ENCODE results near the gene ICOSLG. TPM values are rescaled to one million over a fixed set of nuclear protein-coding genes. Genes with fewer than 3 reads are reported as not detected.
"Not testable (repeated sequence)": the region's sequence is repeated elsewhere in the genome, so short reads cannot be mapped to it uniquely, and the experiment has no call there.

The ICOSLG gene
- total and polyA plus RNA-seq, 2 of the 4 experiments (the other 2 are of a cell fraction): under 0.01 to 0.09 TPM

GRCh38 chr21:44240353-44240752 is 390 bp downstream of the ICOSLG start:
- H4K5ac ChIP-seq (ENCODE audit: low read depth, low read length); H3K4me1 ChIP-seq (ENCODE audit: control insufficient read depth, insufficient read depth, low read length); H3K14ac ChIP-seq (replicated peaks; ENCODE audit: low read depth, low read length); H2BK5ac ChIP-seq (ENCODE audit: low read depth, low read length, poor library complexity, severe bottlenecking); H2BK120ac ChIP-seq (ENCODE audit: low read depth, low read length); H2AFZ ChIP-seq (replicated peaks; ENCODE audit: low read length, poor library complexity); in situ Hi-C loops (cut with MboI; ENCODE audit: low sequenced_read_pairs); H3K9me3 ChIP-seq (ENCODE audit: control insufficient read depth, insufficient read depth, low read length); intact Hi-C loops (cut with micrococcal nuclease); H3K27me3 ChIP-seq (ENCODE audit: control insufficient read depth, insufficient read depth, low read length); H3K4ac ChIP-seq (ENCODE audit: low read depth, low read length); H4K8ac ChIP-seq (ENCODE audit: low read depth in 2 of 2, low read length in 2 of 2); H2BK20ac ChIP-seq (ENCODE audit: low read depth, low read length); dilution Hi-C loops (cut with HindIII; ENCODE audit: low sequenced_read_pairs, unreplicated experiment); BruUV-seq (replicated peaks); H4K91ac ChIP-seq (ENCODE audit: insufficient read depth, low read depth, low read length); H3K18ac ChIP-seq (ENCODE audit: low read depth, low read length); H3K4me2 ChIP-seq (ENCODE audit: low read depth, low read length); H3K36me3 ChIP-seq (ENCODE audit: control insufficient read depth, insufficient read depth, low read length); H3K23ac ChIP-seq (ENCODE audit: low read depth, low read length); DNase-seq; H2BK15ac ChIP-seq (ENCODE audit: low read depth, low read length); POLR2A ChIA-PET (ENCODE audit: unreplicated experiment); H3K9me1 ChIP-seq (ENCODE audit: insufficient read depth, low read length); H3K27ac ChIP-seq (ENCODE audit: insufficient read depth, low read length); CTCF ChIA-PET; H3K79me1 ChIP-seq (ENCODE audit: low read depth in 1 of 2, low read length in 2 of 2); H2AK5ac ChIP-seq (ENCODE audit: low read depth, low read length); H3K9ac ChIP-seq (ENCODE audit: low read depth, low read length); H4K20me1 ChIP-seq (ENCODE audit: insufficient read depth, low read length); H3K4me3 ChIP-seq (ENCODE audit: insufficient read depth, low read depth, low read length); H3K56ac ChIP-seq (ENCODE audit: extremely low read depth, insufficient read depth, low read length); H2AK9ac ChIP-seq (replicated peaks; ENCODE audit: low read depth, low read length, poor library complexity): not testable (repeated sequence)
- peak; percentile 54 for ATAC-seq (ENCODE audit: low read depth)
- WGBS, 2 experiments (ENCODE audit: extremely low coverage in 2 of 2, insufficient read length in 1 of 2): no CpG with 5 or more reads among the region's 46 CpGs

GRCh38 chr21:44229561-44229960 is 11.2 kb downstream of the ICOSLG start:
- no CpG with 5 or more reads among the region's 22 CpGs for WGBS, 2 experiments (ENCODE audit: extremely low coverage in 2 of 2, insufficient read length in 1 of 2)
- H3K56ac ChIP-seq (ENCODE audit: extremely low read depth, insufficient read depth, low read length); H2BK15ac ChIP-seq (ENCODE audit: low read depth, low read length); BruUV-seq (replicated peaks); H3K4ac ChIP-seq (ENCODE audit: low read depth, low read length); H3K4me1 ChIP-seq (ENCODE audit: control insufficient read depth, insufficient read depth, low read length); H4K5ac ChIP-seq (ENCODE audit: low read depth, low read length); in situ Hi-C loops (cut with MboI; ENCODE audit: low sequenced_read_pairs); H3K36me3 ChIP-seq (ENCODE audit: control insufficient read depth, insufficient read depth, low read length); H4K8ac ChIP-seq (ENCODE audit: low read depth in 2 of 2, low read length in 2 of 2); H3K4me2 ChIP-seq (ENCODE audit: low read depth, low read length); H2AK5ac ChIP-seq (ENCODE audit: low read depth, low read length); H3K27ac ChIP-seq (ENCODE audit: insufficient read depth, low read length); H4K91ac ChIP-seq (ENCODE audit: insufficient read depth, low read depth, low read length); dilution Hi-C loops (cut with HindIII; ENCODE audit: low sequenced_read_pairs, unreplicated experiment); H3K9me1 ChIP-seq (ENCODE audit: insufficient read depth, low read length); DNase-seq; H2BK5ac ChIP-seq (ENCODE audit: low read depth, low read length, poor library complexity, severe bottlenecking); H3K79me1 ChIP-seq (ENCODE audit: low read depth in 1 of 2, low read length in 2 of 2); H2AFZ ChIP-seq (replicated peaks; ENCODE audit: low read length, poor library complexity); H2AK9ac ChIP-seq (replicated peaks; ENCODE audit: low read depth, low read length, poor library complexity); H3K4me3 ChIP-seq (ENCODE audit: insufficient read depth, low read depth, low read length); H3K27me3 ChIP-seq (ENCODE audit: control insufficient read depth, insufficient read depth, low read length); H3K23ac ChIP-seq (ENCODE audit: low read depth, low read length); POLR2A ChIA-PET (ENCODE audit: unreplicated experiment); H2BK20ac ChIP-seq (ENCODE audit: low read depth, low read length); H3K14ac ChIP-seq (replicated peaks; ENCODE audit: low read depth, low read length); H2BK120ac ChIP-seq (ENCODE audit: low read depth, low read length); H3K9me3 ChIP-seq (ENCODE audit: control insufficient read depth, insufficient read depth, low read length); CTCF ChIA-PET; intact Hi-C loops (cut with micrococcal nuclease); ATAC-seq (ENCODE audit: low read depth); H3K18ac ChIP-seq (ENCODE audit: low read depth, low read length); H4K20me1 ChIP-seq (ENCODE audit: insufficient read depth, low read length); H3K9ac ChIP-seq (ENCODE audit: low read depth, low read length): not testable (repeated sequence)

All from IMR-90 (cell line).